HG03139 (cell line): Measurements from ENCODE around the gene DPH6.
"Not testable (repeated sequence)": the region's sequence is repeated elsewhere in the genome, so short reads cannot be mapped to it uniquely, and the experiment has no call there.

ENCODE experiments used
- ATAC-seq: cut with Tn5 transposase; IDR thresholded peaks from one replicate; pipeline ENCODE4 v1.9.1; 2021; ENCODE audit not compliant: unreplicated experiment

DPH6 gene

GRCh38 chr15:35351059-35351458 lies 194.9 kb downstream of the DPH6 start:
- no peak for ATAC-seq

- no peak for ATAC-seq
These were observed 196.0 kb downstream of the DPH6 start for GRCh38 chr15:35349916-35350315.

- ATAC-seq, result no peak
These were observed 215.0 kb downstream of the DPH6 start for GRCh38 chr15:35330916-35331315.

GRCh38 chr15:35330048-35330695 lies 215.8 kb downstream of the DPH6 start:
- no peak for ATAC-seq

- no peak for ATAC-seq
These were observed 216.4 kb downstream of the DPH6 start for GRCh38 chr15:35329521-35329961.

- ATAC-seq, result not testable (repeated sequence)
These were observed 217.1 kb downstream of the DPH6 start for GRCh38 chr15:35328836-35329235.

- no peak for ATAC-seq
These were observed 218.2 kb downstream of the DPH6 start for GRCh38 chr15:35327789-35328188.

GRCh38 chr15:35325374-35325941 lies 220.5 kb downstream of the DPH6 start:
- ATAC-seq, result no peak

GRCh38 chr15:35323141-35323540 lies 222.8 kb downstream of the DPH6 start:
- ATAC-seq, result no peak

- ATAC-seq, result no peak
These were observed 224.0 kb downstream of the DPH6 start for GRCh38 chr15:35321926-35322325.

- no peak for ATAC-seq
These were observed 225.1 kb downstream of the DPH6 start for GRCh38 chr15:35320911-35321310.
